ENCODE results near the gene ST6GALNAC6.
A peak's percentile ranks its signal among the peaks of the same experiment; 100 is the strongest.

The ST6GALNAC6 gene

GRCh38 chr9:127934986-127935385 lies 35.6 kb upstream of the ST6GALNAC6 start:
- TF ChIP-seq Cebpa-rat (IDR thresholded peaks at IDR 0.05): no peak
- Histone ChIP-seq H3K4me2 (peak overlapping the region; percentile 95), H3K27ac (0 out of 2 replicates have a peak overlapping the region, but pooled peaks have one; percentile 10), H3K27me3 (peaks cover 6% of the 10 kb centered on the region), H3K9me3 (no peaks in the 10 kb centered on the region), H4K20me1 (peaks cover 52% of the 10 kb centered on the region), H3K4me1 (peaks cover 57% of the 10 kb centered on the region), H3K9ac (peak overlapping the region; percentile 86), H3K4me3 (no peak overlapping the region), H3K36me3 (peaks cover 20% of the 10 kb centered on the region)

GRCh38 chr9:127934248-127934647 lies 34.8 kb upstream of the ST6GALNAC6 start:
- Histone ChIP-seq H4K20me1 (peaks cover 59% of the 10 kb centered on the region), H3K4me1 (peaks cover 61% of the 10 kb centered on the region), H3K9ac (no peak overlapping the region), H3K27me3 (peaks cover 13% of the 10 kb centered on the region), H3K36me3 (peaks cover 16% of the 10 kb centered on the region), H3K4me2 (peak overlapping the region; percentile 30), H3K9me3 (no peaks in the 10 kb centered on the region), H3K27ac (no peak overlapping the region), H3K4me3 (no peak overlapping the region)
- TF ChIP-seq Cebpa-rat (IDR thresholded peaks at IDR 0.05): no peak

- Histone ChIP-seq H3K9ac (no peak overlapping the region), H3K27ac (no peak overlapping the region)
These were observed 31.9 kb upstream of the ST6GALNAC6 start for GRCh38 chr9:127931092-127931881.

GRCh38 chr9:127930231-127931091 lies 31.1 kb upstream of the ST6GALNAC6 start, which contains the start of gene PIP5KL1:
Gene PIP5KL1, minus strand, starts transcription at chr9:127930777. Its CDS starts 25 bp downstream, at chr9:127930752.
- TF ChIP-seq Cebpa-rat (IDR thresholded peaks at IDR 0.05): no peak
- Histone ChIP-seq H3K27ac (no peak within 1 kb of the TSS), H3K4me1 (peaks cover 45% of the 10 kb centered on the region), H3K4me3 (peak within 1 kb of the TSS; percentile 73), H3K27me3 (peaks cover 51% of the 10 kb centered on the region), H3K36me3 (peaks cover 13% of the 10 kb centered on the region), H4K20me1 (peaks cover 74% of the 10 kb centered on the region), H3K9ac (no peak within 1 kb of the TSS; the same call in 1 of the 2 replicates), H3K4me2 (peak within 1 kb of the TSS; percentile 100), H3K9me3 (no peaks in the 10 kb centered on the region)

More at GRCh38 chr9:127931092-127931881, 31.9 kb upstream of the ST6GALNAC6 start:
- H4K20me1 ChIP-seq: peaks cover 74% of the 10 kb centered on the region
- peaks cover 43% of the 10 kb centered on the region for H3K27me3 ChIP-seq
- H3K4me2 ChIP-seq: peak overlapping the region; percentile 100
- peak overlapping the region; percentile 73 for H3K4me3 ChIP-seq
- H3K4me1 ChIP-seq: peaks cover 53% of the 10 kb centered on the region
- peaks cover 16% of the 10 kb centered on the region for H3K36me3 ChIP-seq
- H3K9me3 ChIP-seq: no peaks in the 10 kb centered on the region
- TF ChIP-seq Cebpa-rat (IDR thresholded peaks at IDR 0.05): no peak

- Histone ChIP-seq H3K4me3 (no peak overlapping the region), H3K27me3 (peaks cover 60% of the 10 kb centered on the region), H3K9ac (no peak overlapping the region), H3K4me2 (no peak overlapping the region), H3K4me1 (peaks cover 36% of the 10 kb centered on the region), H4K20me1 (peaks cover 74% of the 10 kb centered on the region), H3K9me3 (no peaks in the 10 kb centered on the region), H3K36me3 (peaks cover 5% of the 10 kb centered on the region), H3K27ac (no peak overlapping the region)
- no peak for TF ChIP-seq Cebpa-rat (IDR thresholded peaks at IDR 0.05)
These were observed 30.2 kb upstream of the ST6GALNAC6 start for GRCh38 chr9:127929625-127929979.

GRCh38 chr9:127928676-127929624 lies 29.5 kb upstream of the ST6GALNAC6 start:
- Histone ChIP-seq H3K36me3 (no peaks in the 10 kb centered on the region), H3K4me2 (no peak overlapping the region), H3K27me3 (peaks cover 65% of the 10 kb centered on the region), H3K9me3 (no peaks in the 10 kb centered on the region), H3K27ac (no peak overlapping the region), H3K4me1 (peaks cover 33% of the 10 kb centered on the region), H3K9ac (no peak overlapping the region), H4K20me1 (peaks cover 74% of the 10 kb centered on the region), H3K4me3 (no peak overlapping the region)
- no peak for TF ChIP-seq Cebpa-rat (IDR thresholded peaks at IDR 0.05)

- no peak overlapping the region for H3K27ac ChIP-seq
- no peak overlapping the region for H3K4me3 ChIP-seq
- no peak for TF ChIP-seq Cebpa-rat (IDR thresholded peaks at IDR 0.05)
- H3K4me1 ChIP-seq: peaks cover 33% of the 10 kb centered on the region
- no peak overlapping the region for H3K9ac ChIP-seq
- peaks cover 83% of the 10 kb centered on the region for H4K20me1 ChIP-seq
- H3K36me3 ChIP-seq: no peaks in the 10 kb centered on the region
- peak overlapping the region; percentile 30; the same call in 1 of the 2 replicates for H3K4me2 ChIP-seq
- no peaks in the 10 kb centered on the region for H3K9me3 ChIP-seq
- H3K27me3 ChIP-seq: peaks cover 74% of the 10 kb centered on the region
These were observed 28.7 kb upstream of the ST6GALNAC6 start for GRCh38 chr9:127927988-127928675.

GRCh38 chr9:127927201-127927987 lies 28.0 kb upstream of the ST6GALNAC6 start:
- H3K36me3 ChIP-seq: no peaks in the 10 kb centered on the region
- H3K4me1 ChIP-seq: peaks cover 33% of the 10 kb centered on the region
- peak overlapping the region; percentile 57 for H3K4me3 ChIP-seq
- peaks cover 89% of the 10 kb centered on the region for H4K20me1 ChIP-seq
- peak overlapping the region; percentile 78 for H3K4me2 ChIP-seq
- no peak overlapping the region for H3K27ac ChIP-seq
- H3K9ac ChIP-seq: 0 out of 2 replicates have a peak overlapping the region, but pooled peaks have one; percentile 18
- TF ChIP-seq Cebpa-rat (IDR thresholded peaks at IDR 0.05): no peak
- H3K27me3 ChIP-seq: peaks cover 78% of the 10 kb centered on the region
- H3K9me3 ChIP-seq: no peaks in the 10 kb centered on the region

Measured in BLaER1 (cell line).